ENCODE measurements around the gene TPSB2. TPM values are rescaled to one million over a fixed set of nuclear protein-coding genes. Genes with fewer than 3 reads are reported as not detected.

The TPSB2 gene
- total RNA-seq, 4 donors from 2014 or later, result 32.8 to 163 (median 51.4) TPM

- TF ChIP-seq, protein P1, sequence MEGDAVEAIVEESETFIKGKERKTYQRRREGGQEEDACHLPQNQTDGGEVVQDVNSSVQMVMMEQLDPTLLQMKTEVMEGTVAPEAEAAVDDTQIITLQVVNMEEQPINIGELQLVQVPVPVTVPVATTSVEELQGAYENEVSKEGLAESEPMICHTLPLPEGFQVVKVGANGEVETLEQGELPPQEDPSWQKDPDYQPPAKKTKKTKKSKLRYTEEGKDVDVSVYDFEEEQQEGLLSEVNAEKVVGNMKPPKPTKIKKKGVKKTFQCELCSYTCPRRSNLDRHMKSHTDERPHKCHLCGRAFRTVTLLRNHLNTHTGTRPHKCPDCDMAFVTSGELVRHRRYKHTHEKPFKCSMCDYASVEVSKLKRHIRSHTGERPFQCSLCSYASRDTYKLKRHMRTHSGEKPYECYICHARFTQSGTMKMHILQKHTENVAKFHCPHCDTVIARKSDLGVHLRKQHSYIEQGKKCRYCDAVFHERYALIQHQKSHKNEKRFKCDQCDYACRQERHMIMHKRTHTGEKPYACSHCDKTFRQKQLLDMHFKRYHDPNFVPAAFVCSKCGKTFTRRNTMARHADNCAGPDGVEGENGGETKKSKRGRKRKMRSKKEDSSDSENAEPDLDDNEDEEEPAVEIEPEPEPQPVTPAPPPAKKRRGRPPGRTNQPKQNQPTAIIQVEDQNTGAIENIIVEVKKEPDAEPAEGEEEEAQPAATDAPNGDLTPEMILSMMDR (IDR thresholded peaks at IDR 0.05; ENCODE audit: low read depth), result no peak
Observed at GRCh38 chr16:1195393-1195666, 34.7 kb downstream of the TPSB2 start.

DNA sequence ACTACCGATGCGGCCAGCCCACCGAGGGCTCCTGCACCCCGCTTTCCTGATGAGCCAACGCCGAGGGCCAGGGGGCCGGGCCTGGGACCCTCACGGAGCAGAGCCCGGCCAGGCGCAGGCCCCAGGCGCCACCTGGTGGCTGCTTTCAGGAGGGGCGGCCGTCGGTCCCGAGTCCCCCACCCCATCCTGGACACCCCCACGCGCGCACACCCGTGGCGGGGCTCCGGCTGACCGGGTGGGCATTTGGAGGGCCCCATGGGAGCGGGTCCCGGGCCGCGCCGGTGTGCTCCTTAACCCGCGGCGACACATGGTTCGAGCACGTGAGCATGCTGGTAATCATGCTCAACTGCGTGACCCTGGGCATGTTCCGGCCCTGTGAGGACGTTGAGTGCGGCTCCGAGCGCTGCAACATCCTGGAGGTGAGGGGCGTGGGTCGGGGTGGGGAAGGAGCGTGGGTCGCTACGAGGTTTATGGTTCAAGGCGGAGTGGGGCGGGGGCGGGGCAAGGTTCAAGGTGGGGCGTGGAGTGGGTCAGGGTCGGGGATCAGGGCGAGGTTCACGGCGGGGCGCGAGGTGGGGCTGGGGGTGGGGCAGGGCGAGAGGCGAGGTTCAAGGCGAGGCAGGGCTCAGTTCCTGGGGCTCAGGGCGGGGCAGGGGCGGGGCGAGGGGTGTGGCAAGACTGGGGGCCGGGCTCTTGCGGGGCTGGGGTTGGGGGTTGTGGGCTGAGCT is 35.2 kb downstream of the TPSB2 start:
- TF ChIP-seq, protein P1 (IDR thresholded peaks at IDR 0.05; ENCODE audit: low read depth), result no peak

- TF ChIP-seq, protein P1 (IDR thresholded peaks at IDR 0.05; ENCODE audit: low read depth), result no peak
Observed at GRCh38 chr16:1193825-1194581, 36.0 kb downstream of the TPSB2 start.

- TF ChIP-seq, protein P1 (IDR thresholded peaks at IDR 0.05; ENCODE audit: low read depth), result no peak
Observed at GRCh38 chr16:1193143-1193824, 36.7 kb downstream of the TPSB2 start.

DNA sequence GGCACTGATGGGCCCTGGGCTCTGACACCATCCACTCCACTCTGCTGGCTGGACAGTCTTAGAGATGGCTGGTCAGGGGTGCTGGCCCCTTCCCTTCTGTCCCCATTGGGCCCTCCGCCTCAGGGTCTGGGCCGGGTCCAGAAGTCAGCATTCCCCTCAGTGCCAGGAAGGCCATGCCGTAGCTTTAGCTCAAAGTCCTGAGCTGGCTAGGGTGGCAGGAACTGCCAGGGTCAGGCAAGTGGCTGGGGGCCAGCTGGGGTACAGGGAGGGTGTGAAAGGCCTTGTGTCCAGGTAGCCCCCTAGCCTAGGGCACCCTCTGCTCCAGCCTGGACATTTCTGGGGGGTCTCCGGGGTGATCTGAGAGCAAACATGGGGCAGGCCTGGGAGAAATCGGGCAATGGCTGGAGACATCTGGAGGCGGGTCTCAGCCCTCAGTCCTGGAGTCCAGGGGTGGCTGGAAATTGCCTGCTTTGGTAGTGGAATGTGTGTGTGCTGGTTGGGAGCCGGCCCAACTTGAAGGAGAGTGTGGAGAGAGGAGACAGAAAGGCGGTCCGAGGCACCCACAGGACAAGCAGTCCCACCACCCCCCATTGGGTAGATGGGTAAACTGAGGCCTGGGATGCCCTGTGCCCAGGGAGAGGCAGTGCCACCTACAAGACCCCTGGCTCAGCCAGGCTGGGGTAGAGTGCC is 37.5 kb downstream of the TPSB2 start:
- TF ChIP-seq, protein P1 (IDR thresholded peaks at IDR 0.05; ENCODE audit: low read depth), result no peak

DNA sequence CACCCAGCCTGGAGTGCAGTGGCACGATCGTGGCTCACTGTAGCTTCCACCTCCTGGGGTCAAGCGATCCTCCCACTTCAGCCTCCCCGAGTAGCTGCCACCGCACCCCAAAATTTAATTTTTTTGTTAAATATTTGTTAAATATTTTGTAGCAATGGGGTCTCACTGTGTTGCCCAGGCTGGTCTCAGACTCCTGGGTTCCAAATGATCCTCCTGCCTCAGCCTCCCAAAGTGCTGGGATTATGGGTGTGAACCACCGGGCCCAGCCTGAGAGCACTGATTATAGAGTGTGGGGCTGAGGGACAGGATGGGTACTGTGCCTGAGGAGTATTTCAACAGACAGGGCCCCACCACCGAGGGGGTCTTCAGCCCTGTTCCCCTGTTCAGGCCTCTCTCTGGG is 40.5 kb downstream of the TPSB2 start:
- TF ChIP-seq, protein P1 (IDR thresholded peaks at IDR 0.05; ENCODE audit: low read depth), result no peak
